GF-D8 (cell line): ENCODE results near the gene TSFM.

ENCODE experiments used
- DNase-seq: peaks from one replicate; lab custom pipeline; 2025; lab: John Stamatoyannopoulos, UW

Gene TSFM

GRCh38 chr12:57834086-57834876 is 51.7 kb downstream of the TSFM start:
- no peak for DNase-seq

GRCh38 chr12:57835366-57836288 is 53.0 kb downstream of the TSFM start:
- no peak for DNase-seq

- DNase-seq = peak; percentile 92
Measured at GRCh38 chr12:57836442-57837375, 54.1 kb downstream of the TSFM start.

GRCh38 chr12:57837864-57838562 is 55.4 kb downstream of the TSFM start:
- peak; percentile 60 for DNase-seq

- DNase-seq = peak; percentile 52
Measured at GRCh38 chr12:57838594-57839302, 56.2 kb downstream of the TSFM start.

- DNase-seq = no peak
Measured at GRCh38 chr12:57839996-57840395, 57.4 kb downstream of the TSFM start.

- DNase-seq = no peak
Measured at GRCh38 chr12:57840726-57841125, 58.1 kb downstream of the TSFM start.

- DNase-seq = no peak
Measured at GRCh38 chr12:57841445-57841844, 58.9 kb downstream of the TSFM start.

- DNase-seq = no peak
Measured at GRCh38 chr12:57842342-57843294, 60.0 kb downstream of the TSFM start.

GRCh38 chr12:57844709-57845477 is 62.3 kb downstream of the TSFM start:
- DNase-seq = no peak

GRCh38 chr12:57845478-57846284 is 63.1 kb downstream of the TSFM start:
- DNase-seq = no peak

GRCh38 chr12:57846285-57846576 is 63.6 kb downstream of the TSFM start:
- no peak for DNase-seq

GRCh38 chr12:57846577-57847319 is 64.2 kb downstream of the TSFM start, which contains the start of gene CTDSP2:
Gene CTDSP2, minus strand, starts transcription at chr12:57846729. Its CDS starts 294 bp downstream, at chr12:57846435.
- peak; percentile 87 for DNase-seq
